ENCODE measurements around the gene LARP4B.

Gene LARP4B

GRCh38 chr10:804787-805619, 126.5 kb downstream of the LARP4B start:
- TF ChIP-seq POLR2A (IDR thresholded peaks at IDR 0.05; ENCODE audit: low read length), result no peak
- TF ChIP-seq GATA1 (IDR thresholded peaks at IDR 0.05; ENCODE audit: low read depth, low read length), result no peak
- no peak for DNase-seq

GRCh38 chr10:804191-804781, 127.2 kb downstream of the LARP4B start:
- no peak for DNase-seq
- TF ChIP-seq POLR2A (IDR thresholded peaks at IDR 0.05; ENCODE audit: low read length) (no peak), GATA1 (IDR thresholded peaks at IDR 0.05; ENCODE audit: low read depth, low read length) (no peak)

DNA sequence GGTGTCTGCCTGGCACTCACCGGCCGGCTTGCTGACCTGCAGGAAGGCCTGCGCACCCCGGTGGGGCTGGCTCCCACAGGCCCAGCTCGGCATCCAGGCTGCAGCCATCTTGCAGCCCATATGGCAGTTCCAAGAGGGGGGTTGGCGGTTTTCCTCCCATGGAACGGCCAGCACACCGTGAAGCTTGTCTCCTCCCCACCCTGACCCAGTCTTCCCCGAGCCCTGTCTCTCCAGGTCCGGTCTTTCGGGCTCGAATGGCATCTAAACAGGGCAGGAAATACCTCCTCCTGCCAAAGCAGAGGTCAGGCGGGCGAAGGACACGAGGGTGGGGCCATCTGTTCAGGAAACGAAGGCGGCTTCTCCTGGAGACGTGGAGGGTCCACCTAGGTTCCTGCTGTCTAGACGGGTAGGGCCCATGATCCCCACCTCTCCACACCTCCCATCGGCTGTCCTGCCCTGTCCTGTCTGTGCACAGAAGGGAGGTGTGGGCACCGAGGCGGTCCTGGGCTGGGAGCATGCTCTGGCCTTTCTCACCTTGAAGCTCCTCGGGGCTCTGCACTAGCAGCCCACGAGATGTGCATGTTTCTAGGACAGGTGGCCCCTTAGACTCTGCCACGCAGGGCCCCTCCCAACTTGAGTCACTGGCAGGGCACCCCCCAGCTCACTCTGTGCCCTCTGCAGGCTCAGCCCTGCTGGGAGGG, 128.3 kb downstream of the LARP4B start:
- DNase-seq, result no peak
- TF ChIP-seq GATA1 (IDR thresholded peaks at IDR 0.05; ENCODE audit: low read depth, low read length) (no peak), POLR2A (IDR thresholded peaks at IDR 0.05; ENCODE audit: low read length) (no peak)

- no peak for TF ChIP-seq GATA1 (IDR thresholded peaks at IDR 0.05; ENCODE audit: low read depth, low read length)
Observed at GRCh38 chr10:802506-802905, 129.0 kb downstream of the LARP4B start.

DNA sequence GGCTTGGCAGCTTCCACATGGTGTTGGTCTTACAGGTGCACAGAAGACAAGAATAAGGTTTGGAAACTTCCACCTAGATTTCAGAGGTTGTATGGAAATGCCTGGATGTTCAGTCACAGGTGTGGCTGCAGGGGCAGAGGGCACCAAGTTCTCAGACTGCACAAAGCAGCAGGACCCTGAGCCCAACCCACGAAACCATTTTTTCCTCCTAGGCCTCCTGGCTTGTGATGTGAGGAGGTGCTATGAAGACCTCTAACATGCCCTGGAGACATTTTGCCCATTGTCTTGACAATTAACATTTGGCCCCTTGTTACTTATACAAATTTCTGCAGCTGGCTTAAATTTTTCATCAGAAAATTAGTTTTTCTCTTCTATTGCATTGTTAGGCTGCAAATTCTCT, 134.3 kb downstream of the LARP4B start:
- TF ChIP-seq POLR2A (IDR thresholded peaks at IDR 0.05; ENCODE audit: low read length) (no peak), GATA1 (IDR thresholded peaks at IDR 0.05; ENCODE audit: low read depth, low read length) (no peak)
- no peak for DNase-seq

More at GRCh38 chr10:802506-802905, 129.0 kb downstream of the LARP4B start:
- no peak for DNase-seq

DNA sequence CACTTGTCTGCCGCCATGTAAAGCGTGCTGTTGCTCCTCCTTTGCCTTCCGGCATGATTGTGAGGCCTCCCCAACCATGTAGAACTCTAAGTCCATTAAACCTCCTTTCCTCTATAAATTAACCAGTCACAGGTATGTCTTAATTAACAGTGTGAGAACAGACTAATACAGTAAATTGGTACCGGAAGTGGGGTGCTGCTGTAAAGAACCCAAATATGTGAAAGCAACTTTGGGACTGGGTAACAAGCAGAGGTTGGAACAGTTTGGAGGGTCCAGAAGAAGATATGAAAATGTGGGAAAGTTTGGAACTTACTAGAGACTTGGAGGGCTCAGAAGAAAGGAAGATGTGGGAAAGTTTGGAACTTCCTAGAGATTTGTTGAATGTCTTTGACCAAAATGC, 135.3 kb downstream of the LARP4B start:
- no peak for DNase-seq
- TF ChIP-seq POLR2A (IDR thresholded peaks at IDR 0.05; ENCODE audit: low read length), result no peak
- no peak for TF ChIP-seq GATA1 (IDR thresholded peaks at IDR 0.05; ENCODE audit: low read depth, low read length)

DNA sequence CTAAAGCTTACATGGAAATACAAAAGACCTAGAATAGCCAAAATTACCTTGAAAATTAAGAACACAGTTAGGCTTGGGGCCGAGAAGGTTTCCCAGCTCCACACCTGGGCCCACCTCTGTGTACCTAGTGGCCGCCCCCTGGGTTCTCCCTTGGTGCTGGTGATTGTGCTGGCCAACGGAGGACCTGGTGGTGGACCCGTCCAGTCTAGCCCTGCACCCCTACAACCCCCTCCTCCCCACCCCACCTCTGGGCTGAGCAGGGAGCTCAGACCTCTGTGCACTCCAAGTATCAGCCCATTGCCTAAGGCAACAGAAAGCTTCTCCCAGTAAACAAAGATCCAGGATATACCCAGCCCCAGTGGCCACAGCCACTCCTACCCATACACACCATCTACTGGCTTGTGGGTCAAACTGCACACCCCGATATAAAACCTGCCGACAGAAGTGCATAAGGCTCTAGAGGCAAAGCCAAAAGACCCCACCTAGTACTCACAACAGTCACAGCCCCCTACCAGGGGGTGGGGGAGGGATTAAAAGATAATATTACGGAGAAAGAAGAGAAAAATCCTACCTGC, 137.0 kb downstream of the LARP4B start:
- no peak for TF ChIP-seq GATA1 (IDR thresholded peaks at IDR 0.05; ENCODE audit: low read depth, low read length)
- TF ChIP-seq POLR2A (IDR thresholded peaks at IDR 0.05; ENCODE audit: low read length), result no peak
- no peak for DNase-seq

DNA sequence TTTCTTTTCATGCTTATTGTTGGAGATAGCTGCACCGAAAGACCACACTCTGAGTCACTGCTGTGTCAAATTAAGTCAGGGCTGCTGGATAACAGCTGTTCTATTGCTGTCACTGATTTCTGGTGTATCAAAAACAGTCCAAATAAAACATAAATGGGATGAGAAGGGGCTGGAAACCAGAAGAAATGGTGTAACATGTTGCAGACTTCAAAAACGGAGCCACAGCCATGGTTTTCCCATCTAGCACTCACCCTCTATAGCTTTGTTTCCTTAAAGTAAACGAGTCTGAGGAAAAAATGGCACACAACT, 138.8 kb downstream of the LARP4B start:
- no peak for DNase-seq
- no peak for TF ChIP-seq GATA1 (IDR thresholded peaks at IDR 0.05; ENCODE audit: low read depth, low read length)
- TF ChIP-seq POLR2A (IDR thresholded peaks at IDR 0.05; ENCODE audit: low read length), result no peak

DNA sequence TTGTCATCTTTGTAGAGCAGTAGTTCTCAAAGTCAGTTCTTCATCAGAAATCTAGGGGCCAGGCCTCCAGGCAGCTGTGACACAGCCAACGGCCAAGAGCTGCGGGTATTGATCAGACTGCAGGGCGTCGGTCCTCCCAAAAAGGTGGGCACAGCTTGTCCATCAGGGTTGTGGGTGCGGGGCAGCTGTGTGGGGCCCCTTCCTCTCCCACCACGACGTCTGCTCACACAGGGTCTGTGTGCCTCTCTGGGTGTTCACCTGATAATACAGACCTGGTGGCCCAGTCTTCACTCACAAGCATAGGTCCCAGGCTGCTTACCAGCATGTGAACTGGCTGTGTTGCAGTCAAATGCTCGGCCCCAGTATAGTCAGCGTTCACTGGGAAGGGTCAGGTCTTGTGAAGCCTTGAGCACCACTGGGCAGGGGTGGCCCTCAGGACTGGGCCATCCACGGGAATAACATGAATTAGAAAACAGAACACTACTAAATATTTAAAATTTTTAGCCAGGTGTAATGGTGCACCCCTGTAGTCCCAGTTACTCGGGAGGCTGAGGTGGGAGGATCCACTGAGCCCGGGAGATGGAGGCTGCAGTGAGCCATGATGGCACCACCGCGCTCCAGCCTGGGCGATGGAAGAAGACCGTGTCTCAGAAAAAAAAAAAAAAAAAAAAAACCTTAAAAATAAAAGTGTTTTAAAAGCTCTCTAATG, 139.3 kb downstream of the LARP4B start:
- DNase-seq, result no peak
- TF ChIP-seq POLR2A (IDR thresholded peaks at IDR 0.05; ENCODE audit: low read length), result no peak
- no peak for TF ChIP-seq GATA1 (IDR thresholded peaks at IDR 0.05; ENCODE audit: low read depth, low read length)

GRCh38 chr10:791639-792038, 139.9 kb downstream of the LARP4B start:
- no peak for TF ChIP-seq GATA1 (IDR thresholded peaks at IDR 0.05; ENCODE audit: low read depth, low read length)
- no peak for TF ChIP-seq POLR2A (IDR thresholded peaks at IDR 0.05; ENCODE audit: low read length)
- no peak for DNase-seq

DNA sequence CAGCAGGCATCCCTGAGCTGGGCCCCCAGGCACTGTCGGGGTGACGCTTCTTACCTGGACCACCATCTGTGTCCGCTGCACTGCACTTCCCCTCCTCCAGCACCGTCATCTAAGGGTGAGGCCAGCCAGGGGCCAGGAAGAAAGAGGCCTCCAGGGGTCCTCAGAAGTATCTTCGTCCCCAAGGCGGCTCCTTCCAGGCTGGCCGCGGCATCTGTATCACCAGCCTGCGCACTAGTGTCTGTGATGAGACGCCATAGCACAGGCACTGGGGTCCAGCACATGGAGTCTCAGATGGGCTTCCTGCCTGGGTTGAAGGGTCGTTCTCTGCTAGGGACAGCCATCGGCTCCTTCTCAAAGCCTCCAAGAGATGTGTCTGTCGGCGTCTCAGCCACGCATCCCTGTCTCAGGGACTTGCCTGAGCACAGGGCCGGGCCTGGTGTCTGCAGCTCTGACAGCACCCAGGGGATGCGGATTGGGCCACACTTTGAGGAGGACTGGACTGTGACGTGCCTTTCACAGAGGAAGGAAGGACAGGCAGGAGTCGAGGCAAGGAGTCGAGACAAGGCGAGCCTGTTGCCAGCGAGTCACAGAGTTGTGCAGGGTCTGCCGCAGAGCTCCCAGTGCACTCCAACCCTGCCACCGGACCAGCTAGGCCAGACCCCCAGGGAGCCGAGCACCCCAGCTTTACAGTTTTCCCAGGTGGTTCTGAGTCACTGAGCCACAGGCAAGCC, 140.5 kb downstream of the LARP4B start:
- no peak for DNase-seq
- TF ChIP-seq POLR2A (IDR thresholded peaks at IDR 0.05; ENCODE audit: low read length) (no peak), GATA1 (IDR thresholded peaks at IDR 0.05; ENCODE audit: low read depth, low read length) (no peak)

DNA sequence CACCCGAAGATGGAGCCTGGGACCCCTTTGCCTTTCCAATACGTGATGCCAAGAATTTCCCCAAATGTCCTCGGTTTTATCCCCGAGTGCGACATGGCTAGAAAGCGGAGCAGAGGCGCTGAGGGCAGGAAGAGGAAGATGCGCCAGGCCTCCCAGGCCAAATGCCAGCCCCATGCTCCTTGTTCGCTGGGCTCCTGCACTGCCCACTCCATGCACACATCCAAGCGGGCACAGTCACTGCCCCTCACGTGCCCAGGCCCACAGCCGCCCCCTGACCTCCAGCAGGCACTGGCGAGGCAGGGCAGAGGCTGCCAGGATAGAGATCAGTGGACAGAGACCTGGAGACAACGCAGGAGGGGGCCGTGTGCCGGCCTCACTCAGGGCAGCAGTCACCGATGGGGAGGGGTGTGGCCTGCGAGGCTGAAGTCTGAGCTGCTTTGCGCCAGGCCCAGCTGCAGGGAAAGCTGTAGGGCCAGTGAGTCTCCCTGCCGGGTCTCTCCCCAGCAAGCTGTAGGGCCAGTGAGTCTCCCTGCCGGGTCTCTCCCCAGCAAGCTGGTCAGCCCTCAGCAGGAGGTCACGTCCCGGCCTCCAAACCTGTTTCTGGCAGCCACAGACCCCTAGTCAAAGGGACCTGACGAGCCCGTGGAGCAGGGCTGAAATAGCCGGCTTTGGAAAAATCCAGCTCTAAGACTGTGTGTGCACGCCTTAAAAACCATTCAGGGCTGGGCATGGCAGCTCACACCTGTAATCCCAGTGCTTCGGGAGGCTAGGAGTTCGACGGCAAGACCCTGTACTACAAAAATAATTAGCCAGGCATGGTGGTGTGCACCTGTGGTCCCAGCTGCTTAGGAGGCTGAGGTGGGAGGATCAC, 141.4 kb downstream of the LARP4B start:
- DNase-seq, result no peak
- TF ChIP-seq POLR2A (IDR thresholded peaks at IDR 0.05; ENCODE audit: low read length) (no peak), GATA1 (IDR thresholded peaks at IDR 0.05; ENCODE audit: low read depth, low read length) (no peak)

Measured in erythroblast (primary cell).